ENCODE data around the gene UQCRQ.

DNA sequence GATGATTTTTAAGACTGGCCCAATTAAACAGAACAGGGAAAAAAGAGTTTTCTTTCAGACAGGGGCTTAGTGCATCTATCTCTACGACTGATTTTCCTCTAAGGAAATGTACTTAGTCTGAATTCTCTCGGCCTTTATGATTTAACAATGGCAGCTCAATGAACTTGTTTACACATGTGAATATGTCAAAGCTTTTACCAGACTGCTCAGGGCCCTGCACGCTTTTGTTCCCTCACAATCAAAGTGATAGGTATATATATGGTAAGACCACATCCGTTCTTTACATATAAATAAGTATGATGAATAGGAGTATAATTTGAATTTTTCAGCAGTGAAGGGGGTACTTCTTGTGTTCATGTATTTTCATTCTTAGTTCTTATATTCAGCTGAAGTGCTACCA lies 34.6 kb downstream of the UQCRQ start:
- TF ChIP-seq, protein P1, sequence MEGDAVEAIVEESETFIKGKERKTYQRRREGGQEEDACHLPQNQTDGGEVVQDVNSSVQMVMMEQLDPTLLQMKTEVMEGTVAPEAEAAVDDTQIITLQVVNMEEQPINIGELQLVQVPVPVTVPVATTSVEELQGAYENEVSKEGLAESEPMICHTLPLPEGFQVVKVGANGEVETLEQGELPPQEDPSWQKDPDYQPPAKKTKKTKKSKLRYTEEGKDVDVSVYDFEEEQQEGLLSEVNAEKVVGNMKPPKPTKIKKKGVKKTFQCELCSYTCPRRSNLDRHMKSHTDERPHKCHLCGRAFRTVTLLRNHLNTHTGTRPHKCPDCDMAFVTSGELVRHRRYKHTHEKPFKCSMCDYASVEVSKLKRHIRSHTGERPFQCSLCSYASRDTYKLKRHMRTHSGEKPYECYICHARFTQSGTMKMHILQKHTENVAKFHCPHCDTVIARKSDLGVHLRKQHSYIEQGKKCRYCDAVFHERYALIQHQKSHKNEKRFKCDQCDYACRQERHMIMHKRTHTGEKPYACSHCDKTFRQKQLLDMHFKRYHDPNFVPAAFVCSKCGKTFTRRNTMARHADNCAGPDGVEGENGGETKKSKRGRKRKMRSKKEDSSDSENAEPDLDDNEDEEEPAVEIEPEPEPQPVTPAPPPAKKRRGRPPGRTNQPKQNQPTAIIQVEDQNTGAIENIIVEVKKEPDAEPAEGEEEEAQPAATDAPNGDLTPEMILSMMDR (IDR thresholded peaks at IDR 0.05), result no peak
- TF ChIP-seq POLR2A (IDR thresholded peaks at IDR 0.05), result no peak
- TF ChIP-seq EP300 (IDR thresholded peaks at IDR 0.05), result no peak
- TF ChIP-seq POLR2AphosphoS5 (IDR thresholded peaks at IDR 0.05), result no peak

Data from upper lobe of left lung (tissue), 4 donors.